ENCODE measurements around the gene ZFR2.
A peak's percentile ranks its signal among the peaks of the same experiment; 100 is the strongest.
"Not testable (repeated sequence)": the region's sequence is repeated elsewhere in the genome, so short reads cannot be mapped to it uniquely, and the experiment has no call there.

The ZFR2 gene

DNA sequence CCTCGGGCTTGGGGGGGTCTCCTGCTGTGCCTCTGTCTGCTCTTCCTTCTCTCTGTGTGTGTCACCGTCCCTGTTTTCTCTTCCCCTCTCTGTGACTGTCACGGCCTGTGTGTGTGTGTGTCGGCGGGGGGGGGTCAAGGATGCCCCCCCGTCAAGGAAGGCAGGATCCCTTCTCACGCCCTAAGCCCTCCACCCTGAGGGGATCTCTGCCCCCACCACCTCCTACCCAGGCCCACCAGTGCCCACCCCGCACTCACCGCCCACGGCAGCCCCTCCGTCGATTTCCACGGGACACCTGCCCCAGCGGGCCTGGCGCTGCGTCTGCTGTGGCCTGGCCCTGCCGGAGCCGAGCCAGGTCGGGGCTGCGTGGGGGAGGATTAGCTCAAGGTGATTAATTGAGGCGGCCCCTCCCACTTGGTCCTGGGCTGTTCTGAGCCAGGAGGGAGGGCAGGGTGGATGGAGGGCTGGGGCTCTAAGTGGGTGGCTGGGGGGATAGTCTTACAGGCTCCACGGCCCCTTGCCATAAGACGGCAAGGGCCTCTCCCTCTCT lies 96.9 kb downstream of the ZFR2 start, which contains the start of gene RAX2:
TSS of gene RAX2 (minus strand) at position 323 of the 550 bp plus-strand sequence. CDS start 486 bp downstream, outside the sequence.
- no peak for DNase-seq (ENCODE audit: low read depth in 2 of 2)

DNA sequence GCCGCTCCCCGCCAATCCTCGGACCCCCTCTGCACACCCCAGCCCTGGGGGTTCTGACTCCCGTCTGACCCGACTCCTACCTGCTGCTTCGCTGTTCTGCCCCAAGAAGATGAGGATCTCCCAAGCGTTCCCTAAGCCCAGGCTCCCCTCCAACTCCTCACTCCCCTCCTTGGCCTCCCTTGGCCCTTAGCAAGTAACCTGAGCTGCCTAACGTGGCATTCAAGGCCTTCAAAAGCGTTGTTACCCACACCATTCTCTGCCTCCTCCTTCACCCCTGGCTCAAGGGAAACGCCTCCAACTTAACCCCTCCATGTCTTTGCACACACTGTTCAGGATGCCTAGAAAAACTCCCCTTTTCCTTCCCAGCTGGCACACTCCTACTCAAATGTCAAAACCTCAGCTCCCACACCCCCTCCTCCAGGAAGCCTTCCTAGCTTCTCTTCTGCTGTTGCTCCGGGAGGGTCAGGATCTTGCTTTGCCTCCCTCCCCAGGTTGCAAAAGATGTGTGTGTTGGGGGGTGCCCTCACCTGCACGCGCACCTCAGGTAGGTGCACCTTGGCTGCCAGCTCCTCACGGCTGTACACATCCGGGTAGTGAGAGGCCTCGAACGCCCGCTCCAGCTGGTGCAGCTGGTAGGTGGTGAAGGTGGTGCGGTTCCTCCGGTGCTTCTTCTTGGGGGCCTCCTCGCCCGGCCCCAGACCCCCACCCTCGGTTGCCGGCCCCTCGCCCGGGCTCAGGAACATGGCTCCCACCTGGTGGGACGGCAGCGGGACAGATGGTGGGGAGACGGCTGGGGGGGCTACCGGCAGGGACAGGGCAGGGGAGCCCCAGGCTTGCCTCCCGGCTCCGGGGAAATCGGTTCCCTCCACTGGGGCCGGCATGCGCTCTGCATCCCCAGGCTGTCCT lies 97.6 kb downstream of the ZFR2 start:
- no peak for DNase-seq (ENCODE audit: low read depth in 2 of 2)

DNA sequence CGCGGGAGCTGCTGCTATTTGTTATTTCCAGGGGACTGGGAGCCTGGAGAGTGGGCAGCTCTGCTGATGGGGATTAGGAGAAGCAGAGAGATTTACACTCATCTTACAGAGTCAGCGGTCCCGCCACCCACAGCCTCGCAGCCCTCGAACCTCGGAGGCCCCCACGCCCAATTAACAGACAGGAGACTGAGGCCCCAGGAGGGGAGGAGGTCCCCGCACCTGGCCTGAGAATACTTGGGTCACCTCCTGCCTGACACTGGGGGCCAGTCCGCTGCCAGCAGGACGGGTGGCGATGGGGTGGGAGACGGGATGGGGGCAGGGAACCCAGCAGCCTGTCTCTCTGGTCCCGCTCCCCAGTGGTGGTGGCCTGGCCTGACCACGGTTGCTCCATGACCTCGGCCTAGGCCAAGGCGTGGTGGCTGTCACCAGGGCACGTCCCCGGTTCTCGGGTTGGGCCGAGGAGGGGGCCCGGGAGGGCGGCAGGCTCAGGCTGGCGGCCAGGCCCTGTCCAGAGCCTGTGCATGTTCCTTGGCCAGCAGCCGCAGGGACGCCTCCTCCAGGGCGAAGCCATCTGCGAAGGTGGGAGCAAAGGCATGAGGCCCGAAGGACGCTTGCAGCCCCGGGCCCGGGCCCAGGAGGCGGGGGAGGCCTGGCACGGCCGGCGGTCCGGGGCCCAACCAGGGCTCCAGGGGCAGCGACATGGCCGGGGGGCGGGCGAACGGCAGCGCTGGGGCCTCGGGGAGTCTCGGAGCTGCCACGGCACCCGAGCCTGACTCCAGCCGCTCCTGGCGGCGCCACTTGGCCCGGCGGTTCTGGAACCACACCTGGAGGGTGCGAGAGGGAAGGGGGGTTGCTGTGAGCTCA lies 98.5 kb downstream of the ZFR2 start:
- DNase-seq (ENCODE audit: low read depth in 2 of 2) = no peak

DNA sequence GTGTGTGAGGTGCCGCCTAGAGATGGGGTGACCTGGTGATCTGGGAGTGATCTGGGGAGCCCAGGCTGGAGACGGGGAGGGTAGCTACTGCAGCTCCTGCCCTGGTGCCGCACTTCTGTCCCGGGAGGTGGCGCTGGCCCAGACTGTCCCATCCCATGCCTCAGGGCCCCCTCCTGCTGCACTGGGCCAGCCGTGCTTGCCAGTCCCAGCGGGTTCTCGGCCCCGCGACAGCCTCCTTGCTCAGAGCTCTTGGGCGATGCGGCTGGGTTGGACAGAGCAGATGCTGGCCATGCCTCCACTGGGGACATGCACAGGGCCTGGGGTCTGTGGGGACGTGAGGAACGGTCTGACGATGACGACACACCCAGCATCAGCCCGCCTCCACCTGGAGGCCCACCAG lies 99.3 kb downstream of the ZFR2 start:
- DNase-seq (ENCODE audit: low read depth in 2 of 2) = no peak

DNA sequence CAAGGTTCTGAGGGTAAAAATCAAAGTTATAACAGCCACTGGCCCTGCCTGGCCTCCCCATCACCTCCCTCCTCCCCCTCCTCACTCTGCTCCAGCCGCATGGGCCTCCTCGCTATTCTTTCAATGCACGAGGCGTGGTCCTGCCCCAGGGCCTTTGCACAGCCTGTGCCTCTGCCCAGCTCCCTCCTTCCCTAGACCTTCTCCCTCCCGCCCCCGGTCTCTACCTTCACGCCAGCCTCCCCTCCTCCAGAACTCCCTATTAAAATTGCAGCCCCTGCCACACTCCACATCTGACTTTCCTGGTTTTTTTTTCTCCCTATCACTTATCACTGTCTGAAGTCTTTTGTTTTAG lies 100.1 kb downstream of the ZFR2 start:
- DNase-seq (ENCODE audit: low read depth in 2 of 2) = no peak

DNA sequence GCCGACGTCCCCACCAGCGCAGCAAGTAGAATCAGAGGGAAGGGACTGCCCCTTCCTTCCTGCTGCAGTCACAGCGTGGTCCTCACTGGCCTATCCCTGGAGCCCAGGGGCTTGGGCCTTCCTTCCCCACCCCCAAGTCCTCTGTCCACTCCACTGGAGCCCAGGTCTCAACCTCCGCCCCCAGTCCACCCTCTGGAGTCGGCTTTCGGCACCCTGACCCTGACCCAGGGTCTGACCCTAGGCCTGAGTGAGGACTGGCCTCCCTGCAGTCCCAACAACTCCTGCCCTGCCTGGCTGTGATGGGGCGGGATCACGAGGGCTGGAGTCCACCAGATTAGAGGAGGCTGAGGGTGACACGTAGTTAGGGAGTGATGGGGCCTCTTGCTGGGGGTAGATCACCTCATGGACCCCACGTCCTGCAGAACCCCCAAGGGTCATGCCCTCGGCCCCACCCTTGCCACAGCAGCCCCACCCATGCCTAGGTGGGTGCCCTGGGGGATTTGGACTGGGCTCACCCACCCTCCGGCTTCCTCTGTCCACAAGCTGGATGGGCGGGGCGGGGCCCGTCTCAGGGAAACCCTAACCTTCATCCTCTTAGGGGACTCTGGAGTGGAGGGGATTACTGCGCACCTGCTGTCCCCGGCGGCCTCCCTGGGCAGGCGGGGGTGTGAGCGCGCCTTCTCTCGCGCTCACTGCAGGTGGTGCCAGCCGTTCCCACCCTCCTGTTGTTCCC lies 100.7 kb downstream of the ZFR2 start:
- DNase-seq (ENCODE audit: low read depth in 2 of 2) = no peak

DNA sequence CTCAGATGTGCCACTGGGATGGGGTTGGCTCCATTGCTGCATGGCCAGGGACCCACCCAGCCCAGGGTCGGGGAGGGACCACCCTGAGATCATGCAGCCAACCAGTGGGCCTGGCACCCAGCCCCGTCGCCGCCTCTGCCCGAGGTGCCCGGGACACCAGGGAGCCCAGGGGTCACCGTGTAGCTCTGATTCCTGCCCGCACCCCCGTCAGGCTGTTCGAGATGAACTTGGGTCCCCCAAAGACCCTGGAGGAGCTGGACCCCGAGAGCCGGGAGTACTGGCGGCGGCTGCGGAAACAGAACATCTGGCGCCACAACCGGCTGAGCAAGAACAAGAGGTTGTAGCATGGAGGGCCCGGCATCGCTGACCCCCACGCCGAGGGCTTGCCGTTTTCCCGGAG lies 101.8 kb downstream of the ZFR2 start:
- DNase-seq (ENCODE audit: low read depth in 2 of 2) = no peak

DNA sequence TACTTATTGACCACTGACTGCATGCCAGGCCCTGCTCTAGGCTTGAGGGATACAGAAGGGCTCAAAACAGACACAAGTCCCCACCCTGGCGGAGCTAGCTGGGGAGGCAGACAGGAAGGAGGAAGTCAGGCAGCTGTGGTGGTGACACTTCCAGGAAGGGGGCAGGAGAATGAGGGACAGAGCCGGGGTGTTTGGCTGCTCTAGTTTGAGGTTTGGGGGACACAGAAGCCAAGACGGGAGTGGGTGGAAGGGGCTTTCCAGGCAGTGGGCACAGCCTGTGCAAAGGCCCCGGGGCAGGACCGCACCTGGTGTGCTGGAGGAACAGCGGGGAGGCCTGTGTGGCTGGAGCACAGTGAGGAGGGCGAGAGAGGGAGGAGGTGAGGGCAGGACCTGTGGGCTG lies 102.3 kb downstream of the ZFR2 start:
- DNase-seq (ENCODE audit: low read depth in 2 of 2) = no peak

DNA sequence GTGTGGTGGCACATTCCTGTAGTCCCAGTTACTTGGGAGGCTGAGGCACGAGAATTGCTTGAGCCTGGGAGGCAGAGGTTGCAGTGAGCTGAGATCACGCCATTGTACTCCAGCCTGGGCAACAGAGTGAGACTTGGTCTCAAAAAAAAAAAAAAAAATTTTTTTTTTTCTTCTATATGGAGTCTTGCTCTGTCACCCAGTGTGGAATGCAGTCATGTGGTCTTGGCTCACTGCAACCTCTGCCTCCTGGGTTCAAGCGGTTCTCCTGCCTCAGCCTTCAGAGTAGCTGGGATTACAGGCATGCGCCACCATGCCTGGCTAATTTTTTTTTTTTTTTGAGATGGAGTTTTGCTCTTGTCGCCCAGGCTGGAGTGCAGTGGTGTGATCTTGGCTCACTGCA lies 103.1 kb downstream of the ZFR2 start:
- not testable (repeated sequence) for DNase-seq (ENCODE audit: low read depth in 2 of 2)

DNA sequence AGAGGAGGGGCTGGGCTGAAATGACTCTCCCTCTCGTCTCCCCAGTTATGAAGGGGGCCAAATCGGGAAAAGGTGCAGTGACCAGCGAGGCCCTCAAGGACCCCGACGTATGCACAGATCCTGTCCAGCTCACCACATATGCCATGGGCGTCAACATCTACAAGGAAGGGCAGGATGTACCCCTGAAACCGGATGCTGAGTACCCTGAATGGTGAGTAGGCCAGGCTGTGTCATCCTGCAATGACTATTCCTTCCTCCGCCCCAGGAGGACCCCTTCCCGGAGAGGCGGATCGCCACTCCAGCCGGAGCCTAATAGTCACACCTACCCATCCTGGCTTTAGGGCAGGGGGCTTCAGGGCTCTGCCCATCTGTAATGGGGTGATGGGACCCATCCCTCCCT lies 103.7 kb downstream of the ZFR2 start:
- no peak for DNase-seq (ENCODE audit: low read depth in 2 of 2)

DNA sequence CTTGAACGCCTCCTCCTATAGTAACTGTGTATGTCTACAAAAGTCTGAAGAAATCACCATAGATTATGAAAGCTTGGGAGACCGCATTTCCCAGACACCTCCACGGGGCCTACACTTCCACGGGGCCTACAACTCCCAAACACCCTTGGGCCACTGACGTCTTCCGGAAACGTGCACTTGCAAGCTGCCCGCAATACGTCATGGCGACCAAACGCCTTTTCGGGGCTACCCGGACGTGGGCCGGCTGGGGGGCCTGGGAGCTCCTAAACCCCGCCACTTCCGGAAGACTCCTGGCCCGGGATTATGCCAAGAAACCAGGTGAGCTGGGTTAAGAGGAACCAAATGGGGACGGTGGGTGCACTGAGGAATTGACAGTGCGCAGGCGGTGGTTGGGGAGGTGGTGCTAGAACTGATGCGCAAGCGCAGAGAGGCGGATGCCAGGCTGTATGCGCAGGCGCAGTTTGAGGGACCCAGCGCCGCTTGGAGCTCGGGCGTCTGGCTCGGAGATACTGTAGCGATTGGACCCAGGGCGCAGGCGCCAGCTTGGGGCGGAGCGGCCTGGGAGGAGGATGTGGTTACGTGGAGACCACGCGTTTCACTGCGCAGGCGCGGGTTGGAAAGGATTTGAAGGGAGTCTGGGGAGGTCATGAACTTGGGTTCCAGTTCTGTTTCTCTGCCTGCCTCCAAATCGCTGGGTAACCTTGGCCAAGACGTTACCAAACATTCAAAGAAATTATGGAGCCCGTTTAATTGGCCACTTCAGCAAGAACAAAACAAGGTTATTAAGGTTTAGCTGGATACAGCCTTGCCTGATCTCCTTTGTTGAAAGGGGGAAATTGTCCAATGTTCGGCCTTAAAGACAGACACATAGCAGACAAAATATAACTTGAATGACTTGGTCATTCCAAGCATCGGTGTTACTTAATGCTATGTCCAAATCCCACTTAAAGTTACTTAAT lies 106.1 kb downstream of the ZFR2 start, which contains the start of gene MRPL54:
TSS of gene MRPL54 (plus strand) at position 182 of the 959 bp plus-strand sequence. CDS start at position 201, 19 bp downstream.
- DNase-seq (ENCODE audit: low read depth in 2 of 2) = peak; percentile 96 to 99

DNA sequence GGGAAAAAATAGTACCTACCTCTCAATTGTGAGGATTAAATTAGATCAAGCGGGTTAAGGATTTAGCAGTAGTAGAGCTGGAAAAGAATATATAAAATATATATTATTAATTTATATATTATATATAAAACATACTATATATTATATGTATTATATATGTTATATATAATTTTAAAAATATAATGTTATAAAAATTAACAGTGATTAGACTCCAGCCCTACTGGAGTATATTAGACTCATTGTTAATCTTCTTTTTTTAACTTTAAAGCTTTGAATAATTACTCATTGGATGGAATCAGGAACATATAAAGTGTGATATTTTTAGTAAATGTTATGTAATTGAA lies 106.7 kb downstream of the ZFR2 start:
- no peak for DNase-seq (ENCODE audit: low read depth in 2 of 2)

DNA sequence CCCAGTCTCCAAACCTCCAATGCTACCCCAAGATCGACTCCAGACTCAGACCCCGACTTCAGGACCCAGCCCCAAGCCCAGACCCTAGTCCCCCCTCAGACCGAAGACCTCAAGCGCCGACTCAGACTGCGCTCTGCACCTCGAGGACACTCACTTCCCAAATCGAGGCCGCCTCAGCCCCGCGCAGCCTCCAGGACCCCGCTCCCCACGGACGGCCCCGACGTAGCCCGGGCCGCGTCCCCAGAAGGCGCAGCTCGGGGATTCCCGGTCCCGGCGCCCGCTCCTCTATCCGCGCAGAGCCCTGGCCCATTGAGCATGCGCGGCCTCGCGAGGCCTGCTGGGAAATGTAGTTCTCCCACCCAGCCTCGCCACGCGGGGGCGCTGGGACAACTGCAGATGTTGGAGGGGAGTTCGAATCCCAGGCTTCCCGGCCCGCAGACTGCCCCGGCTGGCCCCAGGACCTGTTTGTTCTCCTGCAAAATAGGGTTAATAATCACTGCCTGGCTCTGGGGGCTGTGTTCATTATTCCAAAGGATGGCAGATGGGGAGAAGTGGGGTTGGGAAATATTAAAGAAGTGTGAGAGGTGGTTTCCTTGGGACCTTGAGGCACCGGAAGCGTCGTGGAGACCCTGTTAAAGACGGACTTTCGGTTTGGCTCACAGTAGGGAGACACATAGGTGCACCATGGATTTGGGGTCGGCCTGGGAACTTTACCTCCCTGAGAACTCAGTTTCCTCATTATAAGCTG lies 107.3 kb downstream of the ZFR2 start, which contains the start of gene APBA3:
TSS of gene APBA3 (minus strand) at position 311 of the 748 bp plus-strand sequence. CDS start 1,428 bp downstream, outside the sequence.
- peak; percentile 91 to 95 for DNase-seq (ENCODE audit: low read depth in 2 of 2)

DNA sequence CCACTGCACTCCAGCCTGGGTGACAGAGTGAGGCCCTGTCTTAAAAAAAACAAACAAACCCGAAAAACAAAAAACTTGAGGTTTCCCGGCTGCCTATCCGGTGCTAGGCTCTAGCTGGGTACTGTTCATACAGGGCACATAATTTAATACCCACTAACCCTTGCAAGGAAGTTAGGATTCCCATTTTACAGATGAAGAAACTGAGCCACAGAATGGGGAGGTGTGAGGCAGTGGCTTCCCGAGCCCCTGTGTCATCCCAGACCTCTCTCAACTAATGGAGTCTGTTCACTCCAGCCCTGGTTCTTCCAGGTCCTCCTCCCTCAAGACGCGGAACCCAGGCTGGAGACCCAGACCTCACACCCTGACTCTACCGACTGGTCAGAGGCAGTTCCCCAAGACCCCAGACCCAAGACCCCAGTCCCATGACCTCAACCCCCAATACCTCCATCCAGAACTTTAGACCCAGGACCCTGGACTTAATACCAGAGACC lies 107.9 kb downstream of the ZFR2 start:
- no peak for DNase-seq (ENCODE audit: low read depth in 2 of 2)

DNA sequence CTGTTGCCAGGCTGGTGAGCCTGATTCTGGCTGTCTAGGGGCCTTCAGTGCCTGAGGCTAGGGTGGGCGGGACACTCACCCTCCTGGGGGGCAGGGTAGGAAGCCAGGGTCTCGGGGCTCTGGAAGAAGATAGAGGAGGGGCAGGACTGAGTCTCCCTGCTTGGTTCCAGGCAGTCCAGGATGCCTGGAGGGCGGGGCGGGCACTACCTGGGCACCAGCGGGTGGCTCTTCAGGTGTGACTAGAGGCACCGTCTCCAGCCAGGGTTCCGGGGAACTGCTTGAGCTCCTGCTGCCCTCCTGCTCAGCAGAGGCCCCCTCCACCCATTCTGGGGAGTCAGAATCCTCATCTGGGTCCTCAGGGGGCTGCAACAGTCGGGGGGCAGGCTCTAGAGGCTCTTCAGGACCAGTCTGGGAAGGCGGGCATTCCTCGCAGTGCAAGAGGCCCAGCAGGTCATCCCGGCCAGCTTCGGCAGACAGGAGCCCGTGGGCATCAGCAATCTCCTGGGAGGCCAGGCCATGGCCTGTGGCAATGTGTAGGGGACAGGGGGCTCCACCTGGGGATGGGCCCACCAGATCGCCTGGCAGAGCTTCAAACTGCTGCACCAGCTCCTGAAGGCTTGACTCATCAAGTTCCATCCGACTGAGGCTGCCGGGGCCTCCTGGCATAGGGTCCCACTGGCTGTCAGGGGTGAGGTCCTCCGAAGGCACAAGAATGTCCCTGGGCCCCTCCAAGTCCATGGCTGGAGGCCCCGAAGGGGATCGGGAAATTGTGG lies 109.2 kb downstream of the ZFR2 start:
- DNase-seq (ENCODE audit: low read depth in 2 of 2) = no peak

DNA sequence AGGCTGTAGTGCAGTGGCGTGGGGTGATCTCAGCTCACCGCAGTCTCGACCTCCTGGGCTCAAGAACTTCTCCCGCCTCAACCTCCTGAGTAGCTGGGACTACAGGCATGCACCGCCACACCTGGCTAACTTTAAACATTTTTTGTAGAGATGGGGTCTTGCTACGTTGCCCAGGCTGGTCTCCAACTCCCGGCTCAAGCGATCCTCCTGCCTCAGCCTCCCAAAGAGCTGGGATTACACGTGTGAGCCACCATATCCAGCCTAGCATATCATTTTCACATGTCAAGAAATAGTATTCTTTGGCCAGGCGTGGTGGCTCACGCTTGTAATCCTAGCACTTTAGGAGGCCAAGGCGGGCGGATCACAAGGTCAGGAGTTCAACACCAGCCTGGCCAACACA lies 110.5 kb downstream of the ZFR2 start:
- DNase-seq (ENCODE audit: low read depth in 2 of 2) = not testable (repeated sequence)

DNA sequence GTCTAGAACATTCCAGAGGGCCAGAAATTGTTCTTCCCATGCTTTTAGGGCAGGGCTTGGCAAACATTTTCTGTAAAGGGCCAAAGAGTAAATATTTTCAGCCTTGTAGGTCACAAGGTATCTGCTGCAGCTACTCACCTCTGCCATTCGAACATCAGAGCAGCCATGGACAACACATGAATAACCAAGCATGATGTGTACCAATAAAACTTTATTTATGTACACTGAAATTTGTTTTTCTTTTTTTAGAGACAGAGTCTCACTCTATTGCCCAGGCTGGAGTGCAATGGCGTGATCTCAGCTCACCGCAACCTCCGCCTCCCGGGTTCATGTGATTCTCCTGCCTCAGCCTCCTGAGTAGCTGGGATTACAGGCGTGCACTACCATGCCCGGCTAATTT lies 111.1 kb downstream of the ZFR2 start:
- DNase-seq (ENCODE audit: low read depth in 2 of 2) = not testable (repeated sequence)

All from stimulated activated CD4-positive, alpha-beta T cell treated with anti-CD3 and anti-CD28 coated beads, Interleukin-1b, Interleukin-23, amount 100 ng/mL, for 1 hour (primary cell).